A673 (cell line): Measurements from ENCODE around the gene UBE3A. TPM values are rescaled to one million over a fixed set of nuclear protein-coding genes. Genes with fewer than 3 reads are reported as not detected.

Source experiments
- Bru-seq: library from RNA; stranded (reverse); fragments of 400-500 nt; gene quantifications from one replicate; lab custom pipeline; 2021; lab: Mats Ljungman, UMichigan
- BruChase-seq, 2 experiments: library from RNA; stranded (reverse); fragments of 400-500 nt; gene quantifications; one replicate each; lab custom pipeline; 2021; lab: Mats Ljungman, UMichigan
- BruUV-seq: library from RNA; stranded (reverse); fragments of 400-500 nt; replicated peaks from 2 replicates; lab custom pipeline; 2021; lab: Mats Ljungman, UMichigan
- CTCF ChIA-PET: fragments of 300-600 bp; sonication (Branson Sonifier 250); formaldehyde crosslinking; loops from one replicate; lab custom pipeline; 2022; ENCODE audit warnings: antibody characterized with exemption; lab: Charles Lee
- POLR2A ChIA-PET: fragments of 300-600 bp; sonication (Branson Sonifier 250); formaldehyde crosslinking; loops from one replicate; lab custom pipeline; 2022; ENCODE audit warnings: antibody characterized with exemption; ENCODE audit not compliant: low non-redundant PET; lab: Charles Lee
- DNase-seq: peaks from one replicate; pipeline ENCODE4 v3.0.0-alpha.2; 2015; ENCODE audit warnings: low spot score
- H3K27ac ChIP-seq: fragments of 200-600 bp; sonication (generic); 2 replicates; pipeline ENCODE4 v1.5.1; 2016; ENCODE audit warnings: mixed run types, low read depth, mild to moderate bottlenecking, mixed read lengths, antibody characterized with exemption, low read length; ENCODE audit not compliant: poor library complexity, severe bottlenecking
- H3K27me3 ChIP-seq: fragments of 200-600 bp; sonication (generic); replicated peaks from 2 replicates; pipeline ENCODE4 v1.6.1; 2017; ENCODE audit warnings: mixed run types, low read depth, mild to moderate bottlenecking, mixed read lengths, antibody characterized with exemption, low read length; ENCODE audit not compliant: insufficient read depth, poor library complexity
- H3K36me3 ChIP-seq: fragments of 200-600 bp; sonication (generic); 2 replicates; pipeline ENCODE4 v1.6.1; 2016; ENCODE audit warnings: mixed run types, mild to moderate bottlenecking, mixed read lengths, antibody characterized with exemption, low read length; ENCODE audit not compliant: insufficient read depth, poor library complexity, severe bottlenecking
- H3K4me1 ChIP-seq: fragments of 200-600 bp; sonication (generic); 2 replicates; pipeline ENCODE4 v1.6.1; 2017; ENCODE audit warnings: mixed run types, mild to moderate bottlenecking, mixed read lengths, antibody characterized with exemption, low read length; ENCODE audit not compliant: insufficient read depth, poor library complexity, severe bottlenecking
- H3K4me3 ChIP-seq: fragments of 200-600 bp; sonication (generic); 2 replicates; pipeline ENCODE4 v1.5.1; 2016; ENCODE audit warnings: low read depth, mixed run types, mild to moderate bottlenecking, mixed read lengths, low read length; ENCODE audit not compliant: poor library complexity, severe bottlenecking
- H3K9me3 ChIP-seq: fragments of 200-600 bp; sonication (generic); 2 replicates; pipeline ENCODE4 v1.6.1; 2016; ENCODE audit warnings: mixed run types, low read depth, mild to moderate bottlenecking, mixed read lengths, antibody characterized with exemption, low read length; ENCODE audit not compliant: poor library complexity, severe bottlenecking
- CTCF ChIP-seq: fragments of 300-800, 200-600 bp; sonication (generic); conservative IDR thresholded peaks from 2 replicates; pipeline ENCODE4 v1.5.1; 2017; ENCODE audit warnings: low read depth, mild to moderate bottlenecking, antibody characterized with exemption, low read length, moderate library complexity, mixed read lengths
- EZH2 ChIP-seq: fragments of 200-600 bp; sonication (generic); IDR thresholded peaks from 2 replicates; pipeline ENCODE4 v1.6.1; 2017; ENCODE audit warnings: borderline replicate concordance, low read depth, mild to moderate bottlenecking, mixed read lengths, antibody characterized with exemption, low read length; ENCODE audit not compliant: poor library complexity, severe bottlenecking
- intact Hi-C: fragments of 100-400 bp; cut with micrococcal nuclease; formaldehyde crosslinking; loops from one replicate; pipeline ENCODE4 v1.10.0; 2022; ENCODE audit not compliant: unreplicated experiment
- long read RNA-seq: library from polyadenylated mRNA; stranded (forward); transcript quantifications from one replicate; pipeline ENCODE4 v2.0.0, GENCODE V29; 2022
- total RNA-seq: library from RNA; stranded (reverse); gene quantifications from 2 replicates; pipeline ENCODE4 v1.2.3, GENCODE V29; 2021

UBE3A gene
- total RNA-seq: 101 and 104 TPM in 2 replicates
- Bru-seq, nascent RNA: percentile 95 among the genes with signal in this experiment
- BruChase-seq, experiment 1, labeled RNA remaining after a 2-hour chase: percentile 91 among the genes with signal in this experiment
- percentile 85 among the genes with signal in this experiment for BruChase-seq, experiment 2, labeled RNA remaining after a 6-hour chase
- long read RNA-seq, full-length matches to known transcripts: 99 of 157 reads
- long read RNA-seq, partial matches to known transcripts: 16 of 157 reads
- long read RNA-seq, other reads (novel, unspliced or antisense): 42 of 157 reads

- Histone ChIP-seq H3K4me3 (peak within 1 kb of the TSS; percentile 91), H3K27ac (peak within 1 kb of the TSS; percentile 99), H3K36me3 (no peaks in the 10 kb centered on the region), H3K4me1 (peaks cover 3% of the 10 kb centered on the region), H3K27me3 (no peaks in the 10 kb centered on the region), H3K9me3 (peaks cover 4% of the 10 kb centered on the region)
- TF ChIP-seq CTCF (peak; percentile 34; the same call in 1 of the 2 replicates), EZH2 (no peak)
- POLR2A ChIA-PET: no interaction called here
- BruUV-seq: no TSS peak
- intact Hi-C loops: no loop called here
- DNase-seq: peak; percentile 95
- CTCF ChIA-PET: interaction anchor here (0.6 kb wide), 1 partner anchor 62 kb away, joined by 6 read pairs; no protein-coding TSS in a partner anchor
Measured at GRCh38 chr15:25438601-25439368, at the start of gene UBE3A. UBE3A (minus strand) TSS chr15:25439024; CDS start chr15:25409107, 29,917 bp downstream.

GRCh38 chr15:25487226-25487884, 48.5 kb upstream of the UBE3A start:
- BruUV-seq: no TSS peak
- H3K4me1 ChIP-seq: no peaks in the 10 kb centered on the region
- CTCF ChIA-PET: no interaction called here
- DNase-seq: no peak
- TF ChIP-seq EZH2 (no peak), CTCF (no peak)
- no peak overlapping the region for H3K27ac ChIP-seq
- intact Hi-C loops: no loop called here
- H3K4me3 ChIP-seq: no peak overlapping the region
- peaks cover 11% of the 10 kb centered on the region for H3K9me3 ChIP-seq
- H3K36me3 ChIP-seq: no peaks in the 10 kb centered on the region
- H3K27me3 ChIP-seq: no peaks in the 10 kb centered on the region
- POLR2A ChIA-PET: no interaction called here

GRCh38 chr15:25486051-25486450, 47.2 kb upstream of the UBE3A start:
- CTCF ChIA-PET: no interaction called here
- no peaks in the 10 kb centered on the region for H3K36me3 ChIP-seq
- TF ChIP-seq EZH2: no peak
- TF ChIP-seq CTCF: no peak
- POLR2A ChIA-PET: no interaction called here
- BruUV-seq: no TSS peak
- H3K4me3 ChIP-seq: no peak overlapping the region
- no peak for DNase-seq
- intact Hi-C loops: no loop called here
- H3K9me3 ChIP-seq: peaks cover 10% of the 10 kb centered on the region
- no peak overlapping the region for H3K27ac ChIP-seq
- H3K4me1 ChIP-seq: no peaks in the 10 kb centered on the region
- H3K27me3 ChIP-seq: no peaks in the 10 kb centered on the region
